Nephron (organoid): ENCODE measurements around the gene PTPRA.

Experiments
- H3K27ac Mint-ChIP-seq, 3 experiments: 2 replicates each; pipeline ENCODE4 v1.8.0; 2020; ENCODE audit warnings: mixed read lengths in 3 of 3, mild to moderate bottlenecking in 2 of 3, moderate library complexity in 1 of 3
- H3K27me3 Mint-ChIP-seq: 2 replicates; pipeline ENCODE4 v1.8.0; 2021; ENCODE audit warnings: low read depth, mild to moderate bottlenecking, moderate library complexity, mixed read lengths
- H3K36me3 Mint-ChIP-seq: 2 replicates; pipeline ENCODE4 v1.8.0; 2020; ENCODE audit warnings: low read depth, mixed read lengths
- H3K4me1 Mint-ChIP-seq: 2 replicates; pipeline ENCODE4 v1.8.0; 2020; ENCODE audit warnings: mixed read lengths
- H3K4me3 Mint-ChIP-seq, 3 experiments: 2 replicates each; pipeline ENCODE4 v1.8.0; 2020; ENCODE audit warnings: mild to moderate bottlenecking in 3 of 3, mixed read lengths in 3 of 3, moderate library complexity in 2 of 3
- H3K9me3 Mint-ChIP-seq: 2 replicates; pipeline ENCODE4 v1.8.0; 2020; ENCODE audit warnings: mixed read lengths
- CTCF ChIP-seq, 3 experiments: fragments of 200-600 bp; sonication (generic); IDR thresholded peaks; one replicate each; pipeline ENCODE4 v1.5.0; 2021; ENCODE audit warnings: antibody characterized with exemption in 3 of 3; ENCODE audit not compliant: unreplicated experiment in 3 of 3

The PTPRA gene

DNA sequence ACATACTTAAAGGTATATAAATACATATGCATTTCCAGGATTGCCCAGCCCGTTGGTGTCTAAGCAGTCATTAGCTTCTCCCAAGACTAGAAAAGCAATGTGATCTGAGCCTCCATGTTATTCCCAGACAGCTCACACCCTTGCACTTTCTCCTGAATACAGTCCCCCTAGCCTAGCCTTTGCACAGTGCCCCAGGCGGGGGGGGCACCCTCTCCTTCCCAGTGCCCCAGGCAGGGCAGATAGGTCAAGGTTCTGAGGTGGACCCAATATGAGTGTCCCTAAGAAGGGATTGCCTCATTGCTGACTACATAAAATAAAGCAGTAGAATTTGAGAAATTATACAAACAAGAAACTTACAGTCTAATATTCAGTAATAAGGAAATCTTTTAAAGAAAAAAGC lies 154.7 kb downstream of the PTPRA start:
- peaks cover 48% of the 10 kb centered on the region for H3K36me3 Mint-ChIP-seq
- H3K9me3 Mint-ChIP-seq = no peaks in the 10 kb centered on the region
- no peak overlapping the region for H3K4me3 Mint-ChIP-seq
- TF ChIP-seq CTCF (IDR thresholded peaks at IDR 0.05; ENCODE audit: unreplicated experiment in 3 of 3) = no peak
- H3K4me1 Mint-ChIP-seq = no peaks in the 10 kb centered on the region
- no peaks in the 10 kb centered on the region for H3K27me3 Mint-ChIP-seq
- no peak overlapping the region for H3K27ac Mint-ChIP-seq

- H3K4me3 Mint-ChIP-seq = no peak overlapping the region
- TF ChIP-seq CTCF (IDR thresholded peaks at IDR 0.05; ENCODE audit: unreplicated experiment in 3 of 3) = no peak
- no peaks in the 10 kb centered on the region for H3K4me1 Mint-ChIP-seq
- H3K36me3 Mint-ChIP-seq = peaks cover 47% of the 10 kb centered on the region
- no peak overlapping the region for H3K27ac Mint-ChIP-seq
- no peaks in the 10 kb centered on the region for H3K9me3 Mint-ChIP-seq
- H3K27me3 Mint-ChIP-seq = no peaks in the 10 kb centered on the region
Observed at GRCh38 chr20:3031524-3032147, 158.4 kb downstream of the PTPRA start.

- H3K4me1 Mint-ChIP-seq = no peaks in the 10 kb centered on the region
- H3K36me3 Mint-ChIP-seq = peaks cover 39% of the 10 kb centered on the region
- no peak for TF ChIP-seq CTCF (IDR thresholded peaks at IDR 0.05; ENCODE audit: unreplicated experiment in 3 of 3)
- H3K27me3 Mint-ChIP-seq = no peaks in the 10 kb centered on the region
- no peak overlapping the region for H3K4me3 Mint-ChIP-seq
- H3K9me3 Mint-ChIP-seq = no peaks in the 10 kb centered on the region
- no peak overlapping the region for H3K27ac Mint-ChIP-seq
Observed at GRCh38 chr20:3032624-3033023, 159.3 kb downstream of the PTPRA start.

DNA sequence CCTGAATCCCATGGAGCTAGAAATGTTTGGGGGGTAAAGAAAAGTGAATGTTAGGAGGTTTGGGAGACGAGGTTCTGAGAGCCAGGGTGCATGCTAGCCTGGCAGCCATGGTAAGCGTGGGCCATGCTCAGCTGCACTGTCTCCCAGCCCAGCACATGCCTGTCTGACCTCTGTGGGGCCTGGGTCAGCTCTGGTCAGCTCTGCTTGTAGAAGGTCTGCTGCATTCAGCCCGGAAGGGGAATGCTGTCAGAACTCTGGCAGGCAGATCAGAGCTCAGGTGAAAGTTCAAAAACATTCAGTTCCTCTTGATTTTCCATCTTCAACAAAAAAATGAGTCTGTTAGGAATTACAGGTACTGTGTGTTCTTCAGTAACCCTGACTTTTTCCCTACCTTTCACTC lies 164.4 kb downstream of the PTPRA start:
- Mint-ChIP-seq H3K36me3 (peaks cover 51% of the 10 kb centered on the region), H3K4me3 (no peak overlapping the region), H3K27me3 (no peaks in the 10 kb centered on the region), H3K9me3 (no peaks in the 10 kb centered on the region), H3K4me1 (peaks cover 14% of the 10 kb centered on the region), H3K27ac (no peak overlapping the region)
- no peak for TF ChIP-seq CTCF (IDR thresholded peaks at IDR 0.05; ENCODE audit: unreplicated experiment in 3 of 3)

GRCh38 chr20:3038454-3038853 lies 165.2 kb downstream of the PTPRA start:
- Mint-ChIP-seq H3K27ac (no peak overlapping the region), H3K4me3 (no peak overlapping the region), H3K27me3 (no peaks in the 10 kb centered on the region), H3K4me1 (peaks cover 15% of the 10 kb centered on the region), H3K9me3 (no peaks in the 10 kb centered on the region), H3K36me3 (peaks cover 51% of the 10 kb centered on the region)
- TF ChIP-seq CTCF (IDR thresholded peaks at IDR 0.05; ENCODE audit: unreplicated experiment in 3 of 3) = no peak

- Mint-ChIP-seq H3K4me3 (peak overlapping the region in 1 of 3 experiments; percentile 6), H3K27me3 (no peaks in the 10 kb centered on the region)
- no peak for TF ChIP-seq CTCF (IDR thresholded peaks at IDR 0.05; ENCODE audit: unreplicated experiment in 3 of 3)
Observed at GRCh38 chr20:3039426-3039825, 166.1 kb downstream of the PTPRA start.

More at GRCh38 chr20:3039426-3039825, 166.1 kb downstream of the PTPRA start:
- peak overlapping the region; percentile 6 to 33 (median 23) for H3K27ac Mint-ChIP-seq
- H3K4me1 Mint-ChIP-seq = peaks cover 21% of the 10 kb centered on the region
- H3K9me3 Mint-ChIP-seq = no peaks in the 10 kb centered on the region
- peaks cover 47% of the 10 kb centered on the region for H3K36me3 Mint-ChIP-seq
